ENCODE results near the gene APBB2. TPM values are rescaled to one million over a fixed set of nuclear protein-coding genes. Genes with fewer than 3 reads are reported as not detected.
A peak's percentile ranks its signal among the peaks of the same experiment; 100 is the strongest.
"Not testable (repeated sequence)": the region's sequence is repeated elsewhere in the genome, so short reads cannot be mapped to it uniquely, and the experiment has no call there.

APBB2 gene
- total RNA-seq, 4 donors from 2014 or later: 12.2 to 29.2 (median 20.1) TPM

DNA sequence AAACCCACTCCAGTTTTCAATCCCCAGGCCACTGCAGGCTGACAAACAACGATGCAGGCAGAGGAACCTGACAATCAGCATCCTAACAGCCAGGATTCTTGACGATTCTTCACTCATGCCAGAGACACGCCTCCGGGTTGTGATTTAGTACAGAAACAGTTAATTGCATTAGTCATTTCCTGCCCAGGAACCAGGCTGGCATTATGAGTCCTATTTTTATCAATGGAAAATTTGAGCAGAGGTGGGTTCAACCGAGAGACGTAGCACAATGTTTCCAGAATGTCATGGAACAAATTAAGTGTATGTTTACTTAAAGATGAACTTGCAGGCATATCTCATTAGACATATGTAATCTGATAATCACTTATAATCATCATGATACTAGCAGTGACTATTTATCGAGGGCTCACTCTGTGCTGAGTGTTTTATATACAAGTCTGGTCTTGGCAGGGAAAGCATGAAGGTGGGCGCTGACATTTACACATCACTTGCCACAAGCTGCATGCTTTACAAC lies 304.9 kb downstream of the APBB2 start:
- no peak for DNase-seq
- Histone ChIP-seq H3K36me3 (no peaks in the 10 kb centered on the region), H3K27me3 (no peaks in the 10 kb centered on the region), H3K4me1 (peaks cover 6 to 33% (median 11%) of the 10 kb centered on the region in 3 donors), H3K4me3 (no peak overlapping the region), H3K27ac (peak overlapping the region; percentile 68 to 88 (median 81)), H3K9me3 (no peaks in the 10 kb centered on the region)
- TF ChIP-seq CTCF (IDR thresholded peaks at IDR 0.05) (no peak), POLR2A (IDR thresholded peaks at IDR 0.05) (no peak)
- intact Hi-C loops (cut with DNase I): no loop called here
- WGBS, 2 donors: 12 to 14% methylated on average over 8 of the region's 8 CpGs

GRCh38 chr4:40908702-40909362 lies 305.5 kb downstream of the APBB2 start:
- intact Hi-C loops (cut with DNase I): no loop called here
- WGBS, 2 donors: 27 to 32% methylated on average over 6 of the region's 12 CpGs

DNA sequence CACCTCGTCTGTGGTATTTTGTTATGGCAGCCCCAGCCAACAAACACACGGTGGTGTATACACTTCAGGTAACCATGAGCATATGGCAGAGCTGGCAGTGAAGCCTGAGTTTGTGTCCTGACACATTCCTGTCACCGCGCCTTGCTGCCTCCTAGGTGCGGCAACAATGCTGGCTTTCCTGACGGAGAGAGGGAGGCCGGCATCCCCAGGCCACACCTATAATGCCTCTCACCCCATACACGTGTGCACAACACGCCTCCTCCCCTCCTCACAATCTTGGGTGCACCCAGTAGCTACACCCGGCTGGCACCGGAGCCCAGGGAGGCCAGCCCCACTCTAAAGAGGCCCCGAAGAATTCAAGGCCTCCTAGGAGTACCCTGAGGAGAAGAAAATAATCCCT lies 306.0 kb downstream of the APBB2 start:
- intact Hi-C loops (cut with DNase I): no loop called here
- 47% methylated on average over 5 to 6 of the region's 12 CpGs for WGBS, 2 donors
- Histone ChIP-seq H3K4me1 (peaks cover 6 to 33% (median 11%) of the 10 kb centered on the region in 3 donors), H3K9me3 (no peaks in the 10 kb centered on the region), H3K27ac (peak overlapping the region; percentile 68 to 88 (median 81)), H3K4me3 (no peak overlapping the region), H3K27me3 (no peaks in the 10 kb centered on the region), H3K36me3 (no peaks in the 10 kb centered on the region)
- no peak for DNase-seq
- TF ChIP-seq POLR2A (IDR thresholded peaks at IDR 0.05) (no peak), CTCF (IDR thresholded peaks at IDR 0.05) (no peak)

More at GRCh38 chr4:40908702-40909362, 305.5 kb downstream of the APBB2 start:
- Histone ChIP-seq H3K27me3 (no peaks in the 10 kb centered on the region), H3K9me3 (no peaks in the 10 kb centered on the region), H3K4me1 (peaks cover 6 to 33% (median 11%) of the 10 kb centered on the region in 3 donors), H3K27ac (peak overlapping the region; percentile 68 to 88 (median 81)), H3K36me3 (no peaks in the 10 kb centered on the region), H3K4me3 (peak overlapping the region in 1 of 4 donors; percentile 1)
- no peak for DNase-seq
- TF ChIP-seq CTCF (IDR thresholded peaks at IDR 0.05): peak; percentile 69 to 94 (median 84)
- TF ChIP-seq POLR2A (IDR thresholded peaks at IDR 0.05): no peak

- H3K27me3 ChIP-seq: no peaks in the 10 kb centered on the region
- H3K9me3 ChIP-seq: no peaks in the 10 kb centered on the region
- intact Hi-C loops (cut with DNase I): no loop called here
- H3K27ac ChIP-seq: no peak overlapping the region
- H3K4me3 ChIP-seq: no peak overlapping the region
- TF ChIP-seq POLR2A (IDR thresholded peaks at IDR 0.05) (no peak), CTCF (IDR thresholded peaks at IDR 0.05) (no peak)
- 81 to 92% methylated on average over 7 to 8 of the region's 8 CpGs for WGBS, 2 donors
- no peak for DNase-seq
- H3K36me3 ChIP-seq: no peaks in the 10 kb centered on the region
- peaks cover 6 to 29% (median 11%) of the 10 kb centered on the region in 3 donors for H3K4me1 ChIP-seq
These were observed 308.9 kb downstream of the APBB2 start for GRCh38 chr4:40905414-40905813.

- H3K4me3 ChIP-seq; H3K36me3 ChIP-seq; DNase-seq; H3K27me3 ChIP-seq; H3K27ac ChIP-seq; H3K4me1 ChIP-seq; intact Hi-C loops (cut with DNase I); H3K9me3 ChIP-seq: not testable (repeated sequence)
- 60 to 69% methylated on average over 4 of the region's 4 CpGs for WGBS, 2 donors
These were observed 313.8 kb downstream of the APBB2 start for GRCh38 chr4:40900531-40900930.
